Stimulated activated CD8-positive, alpha-beta memory T cell treated with anti-CD3 and anti-CD28 coated beads, Interleukin-15, amount 100 ng/mL, for 48 hours (primary cell): Measurements from ENCODE around the gene TMEM271.

Experiments used
- DNase-seq, 2 donors: peaks; one replicate each; pipeline ENCODE4 v3.0.0-alpha.2; 2020; ENCODE audit warnings: low read depth in 2 of 2

Gene TMEM271, protein sequence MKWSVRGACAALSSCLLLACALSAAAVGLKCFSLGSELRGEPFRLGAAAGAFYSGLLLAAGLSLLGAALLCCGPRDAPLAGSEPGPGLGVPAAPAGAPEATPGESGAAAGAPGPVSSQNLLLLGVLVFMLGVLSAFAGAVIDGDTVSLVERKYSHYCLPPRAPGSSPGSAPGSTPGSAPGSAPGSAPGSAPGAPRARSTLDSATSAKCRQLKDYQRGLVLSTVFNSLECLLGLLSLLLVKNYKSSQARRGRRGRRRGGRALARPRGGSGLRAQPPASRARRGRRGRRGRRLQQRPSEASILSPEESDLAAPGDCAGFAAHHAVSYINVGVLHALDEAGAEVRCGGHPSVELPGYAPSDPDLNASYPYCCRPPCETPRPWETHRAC

GRCh38 chr4:576245-576821, at the start of gene TMEM271:
TSS of gene TMEM271 (minus strand) at chr4:576295. CDS start at chr4:576062, 233 bp downstream.
- DNase-seq, result no peak

GRCh38 chr4:625631-626161, 49.6 kb upstream of the TMEM271 start:
- no peak for DNase-seq

DNA sequence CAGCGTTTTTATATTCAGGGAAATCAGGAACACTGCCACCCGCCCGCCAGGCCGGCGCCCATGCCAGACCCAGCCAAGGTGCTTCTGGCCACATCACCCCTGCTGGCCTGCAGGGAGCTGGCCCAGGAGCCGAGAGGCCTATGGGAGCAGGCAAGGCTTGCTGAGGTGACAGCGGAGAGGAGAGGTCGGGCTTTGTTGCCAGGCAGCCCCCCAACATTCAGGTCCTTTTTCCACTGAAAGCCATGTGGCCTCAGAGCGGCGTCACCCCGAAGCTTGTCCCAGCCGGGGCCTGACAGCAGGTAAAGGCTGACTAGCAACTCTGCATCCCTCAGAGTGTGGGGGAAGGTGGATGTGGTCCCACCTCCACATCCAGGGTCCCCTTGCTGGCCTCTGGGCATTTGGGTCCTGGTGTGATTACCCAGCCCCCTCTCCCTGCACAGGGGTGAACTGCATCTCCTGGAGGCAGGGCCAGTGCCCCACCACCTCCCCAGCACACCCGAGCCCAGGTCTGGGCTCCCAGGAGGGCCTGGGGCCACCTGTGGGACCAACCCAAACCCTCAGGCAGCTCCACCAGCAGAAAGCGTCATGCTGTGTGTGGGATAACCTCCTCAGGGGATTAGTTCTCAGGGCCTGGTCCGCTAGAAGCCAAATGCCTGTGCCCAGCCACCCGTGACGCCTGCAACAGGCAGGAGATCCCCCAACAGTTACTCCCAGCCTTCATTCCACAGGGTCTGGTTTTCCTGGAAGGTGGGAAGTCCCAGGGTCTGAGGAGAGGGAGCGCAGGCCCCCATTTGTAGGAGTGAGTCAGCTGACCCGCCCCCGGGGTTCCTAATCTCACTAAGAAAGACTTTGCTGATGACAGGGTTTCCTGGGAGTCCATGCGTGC, 48.9 kb upstream of the TMEM271 start, which contains the start of gene PDE6B:
PDE6B (plus strand) TSS at position 869 of the 886 bp plus-strand sequence. CDS start 54 bp downstream, outside the sequence.
- no peak for DNase-seq

DNA sequence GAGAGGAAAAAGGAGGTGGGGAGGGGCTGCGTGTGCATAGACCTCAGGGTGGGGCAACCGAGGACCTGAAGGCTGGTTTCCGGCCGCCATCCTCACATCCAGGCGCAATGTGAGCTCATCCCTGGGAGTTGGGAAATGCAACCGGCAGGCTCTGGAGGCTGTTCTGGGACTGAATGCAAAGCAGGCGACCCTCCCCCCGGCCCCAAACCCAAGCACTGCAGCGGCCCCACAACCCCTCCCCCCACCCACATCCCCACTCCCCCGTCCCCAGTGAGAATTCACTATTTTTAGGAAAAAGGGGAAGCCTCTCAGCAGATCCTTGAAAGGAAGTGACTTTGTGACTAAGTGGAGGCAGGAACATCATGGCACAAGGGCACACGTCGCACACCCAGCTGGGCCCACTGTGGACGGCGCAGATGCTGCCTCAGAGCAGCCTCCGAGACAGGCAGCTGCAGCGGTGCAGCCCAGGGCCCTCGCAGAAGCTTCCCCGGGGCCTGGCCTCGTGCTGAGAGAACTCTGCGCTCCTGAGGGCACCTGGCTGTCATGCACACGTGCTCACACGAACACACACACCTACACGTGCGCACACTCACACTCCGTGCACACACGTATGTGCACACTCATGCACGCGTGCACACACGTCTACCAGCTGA, 47.9 kb upstream of the TMEM271 start:
- DNase-seq, result no peak

DNA sequence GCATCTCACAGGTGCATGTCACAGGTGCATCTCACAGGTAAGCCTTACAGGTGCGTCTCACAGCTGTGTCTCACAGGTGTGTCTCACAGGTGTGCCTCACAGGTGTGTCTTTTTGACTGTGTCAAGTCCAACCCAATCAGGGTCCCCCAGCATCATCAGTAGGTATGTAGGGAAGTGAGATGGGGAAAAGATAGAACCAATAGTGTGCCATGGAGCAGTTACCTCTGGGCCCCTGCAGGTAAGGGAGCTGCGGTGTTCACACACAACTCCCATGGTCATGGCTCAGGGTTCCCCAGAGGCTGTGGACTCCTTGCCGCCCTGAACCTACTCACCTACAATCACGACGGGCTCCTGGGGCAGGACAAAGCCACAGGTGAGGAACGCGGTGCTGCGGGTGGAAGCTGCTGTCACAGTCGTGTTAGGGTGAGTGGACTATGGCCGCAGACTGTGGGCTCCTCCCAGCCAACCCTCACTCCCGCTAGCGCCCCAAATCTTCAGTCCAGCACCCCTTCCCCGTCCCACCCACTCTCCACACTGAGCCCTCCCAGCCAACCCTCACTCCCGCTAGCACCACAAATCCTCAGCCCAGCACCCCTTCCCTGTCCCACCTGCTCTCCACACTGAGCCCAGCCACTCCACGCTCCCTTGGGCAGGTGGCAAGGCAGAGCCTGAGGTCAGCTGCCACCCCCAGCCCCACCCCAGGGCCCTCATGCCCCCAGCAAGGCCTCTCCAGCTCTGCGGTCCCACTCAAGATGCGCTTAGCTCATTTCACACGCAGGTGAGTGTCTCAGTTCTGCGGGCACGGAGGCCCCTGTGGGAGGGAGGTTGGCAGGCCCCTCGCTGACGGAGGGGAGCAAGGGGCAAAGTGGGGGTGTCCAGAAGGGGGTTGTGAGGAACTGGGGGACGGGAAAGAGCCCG, 47.2 kb upstream of the TMEM271 start:
- no peak for DNase-seq

GRCh38 chr4:622071-622995, 46.2 kb upstream of the TMEM271 start:
- DNase-seq, result no peak

DNA sequence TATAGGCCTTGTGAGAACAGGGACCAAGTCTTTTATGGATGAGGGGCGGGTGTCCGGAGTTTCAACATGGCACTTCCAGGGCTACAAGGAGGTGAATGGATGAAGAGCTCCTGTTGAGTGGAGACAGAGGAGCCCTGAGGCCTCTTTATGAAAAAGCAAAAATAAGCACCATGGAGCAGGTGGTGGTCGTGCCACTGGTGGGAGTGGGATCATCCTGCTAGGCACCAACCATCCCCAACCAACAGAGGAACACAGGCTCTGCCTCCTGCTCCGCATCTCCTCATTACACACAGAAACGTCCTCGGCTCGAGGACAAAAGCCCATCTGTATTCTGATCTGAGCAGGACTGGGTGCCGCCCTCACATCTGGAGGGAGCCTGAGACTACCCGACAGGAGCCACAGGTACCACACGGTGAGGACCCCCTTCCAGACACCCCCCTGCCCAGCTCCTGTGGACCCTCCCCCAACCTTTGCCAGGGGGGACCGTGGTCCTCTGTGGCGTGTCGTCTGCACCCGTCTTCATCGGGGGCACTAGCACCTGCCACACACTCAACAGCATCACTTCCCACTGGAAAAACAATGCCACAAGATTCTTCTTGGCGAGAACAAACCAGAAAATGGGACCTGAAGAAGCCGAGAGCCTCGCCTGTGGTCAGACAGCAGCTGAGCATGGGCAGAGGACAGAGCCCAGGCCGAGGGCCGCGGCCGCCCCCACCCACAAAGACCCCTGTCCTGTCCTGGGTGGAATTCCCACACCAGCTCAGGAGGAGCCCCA, 45.4 kb upstream of the TMEM271 start:
- no peak for DNase-seq

DNA sequence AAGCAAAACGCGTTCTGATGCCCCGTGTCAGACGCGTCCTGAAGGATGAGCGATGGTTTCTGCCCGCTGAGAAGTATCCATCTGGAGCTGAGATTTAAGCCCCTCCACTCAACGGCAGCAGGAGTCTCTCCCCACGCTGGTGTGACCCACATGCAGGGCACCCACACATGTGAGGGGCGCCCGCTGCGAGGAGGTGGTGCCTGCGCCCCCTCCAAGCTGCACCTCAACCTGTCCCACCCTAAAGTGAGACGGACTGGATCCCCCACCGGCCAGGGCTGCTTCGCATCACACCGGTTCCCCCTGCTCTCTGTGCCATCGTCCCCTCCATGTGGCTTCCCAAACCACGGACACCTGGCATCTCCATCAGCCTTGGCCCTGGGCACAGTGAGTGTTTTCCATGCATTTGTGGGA, 44.8 kb upstream of the TMEM271 start:
- no peak for DNase-seq

GRCh38 chr4:620201-620600, 44.1 kb upstream of the TMEM271 start:
- DNase-seq, result no peak

GRCh38 chr4:617644-618641, 41.8 kb upstream of the TMEM271 start:
- no peak for DNase-seq

GRCh38 chr4:616911-617643, 41.0 kb upstream of the TMEM271 start:
- DNase-seq, result no peak

- DNase-seq, result no peak
Observed at GRCh38 chr4:616091-616490, 40.0 kb upstream of the TMEM271 start.

DNA sequence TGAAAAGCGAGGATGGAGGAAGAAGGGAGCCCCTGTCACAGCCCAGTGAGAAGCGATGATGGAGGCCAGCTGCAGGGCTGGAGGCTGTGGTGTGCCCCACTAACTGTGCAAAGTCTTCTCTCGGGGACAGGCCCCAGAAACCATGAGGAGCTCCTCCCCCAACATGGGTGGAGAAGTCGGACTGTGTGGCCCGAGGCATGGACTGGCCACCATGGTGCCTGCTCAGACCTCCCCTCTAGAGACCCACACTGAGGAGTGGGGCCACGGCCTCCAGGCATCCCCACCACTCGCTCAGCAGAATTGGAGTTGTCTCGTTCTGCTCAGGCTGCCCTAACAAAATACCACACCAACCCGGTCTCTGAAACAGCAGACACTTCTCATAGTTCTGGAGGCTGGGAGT, 37.0 kb upstream of the TMEM271 start:
- DNase-seq, result no peak

GRCh38 chr4:612749-613125, 36.6 kb upstream of the TMEM271 start:
- no peak for DNase-seq

DNA sequence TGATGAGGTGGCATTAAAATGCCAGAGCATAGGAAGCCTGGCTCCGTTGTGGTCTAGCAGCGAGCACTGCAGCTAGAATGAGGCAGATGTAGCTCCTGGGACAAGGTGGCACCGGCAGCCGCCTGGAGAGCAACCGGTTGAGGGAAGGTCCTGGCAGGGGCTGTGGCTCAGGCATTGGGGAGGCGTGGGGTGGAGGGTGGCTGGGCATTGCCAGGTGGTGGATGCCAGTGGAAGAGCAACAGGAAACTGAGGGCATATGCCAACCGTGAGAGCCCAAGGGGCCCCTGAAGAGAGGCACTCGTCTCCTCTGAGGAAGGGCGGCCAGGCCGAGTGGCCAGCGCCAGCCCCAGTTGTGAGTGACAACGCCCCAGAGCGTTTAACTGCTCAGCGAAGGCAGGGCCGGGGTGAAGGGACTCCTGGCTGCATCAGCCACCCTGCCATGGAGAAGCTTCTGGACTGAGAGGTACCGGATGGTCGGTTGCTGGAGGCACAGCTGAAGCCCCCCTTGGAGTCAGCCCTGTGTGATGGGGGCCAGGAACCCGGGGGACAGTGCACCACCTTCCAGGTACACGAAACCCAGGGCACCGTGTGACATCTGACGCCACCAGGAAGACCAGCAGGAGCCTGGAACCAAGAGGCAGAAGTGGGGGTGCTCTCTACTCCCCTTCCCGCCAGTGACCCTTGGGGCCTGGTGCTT, 36.1 kb upstream of the TMEM271 start:
- no peak for DNase-seq
